ENCODE data around the gene ABL2. TPM values are rescaled to one million over a fixed set of nuclear protein-coding genes. Genes with fewer than 3 reads are reported as not detected.

The ABL2 gene
- total RNA-seq, 1 experiment from 2014 or later: 18.3 TPM

GRCh38 chr1:179146476-179146875 is 83.0 kb downstream of the ABL2 start:
- H3K27ac Mint-ChIP-seq: no peak overlapping the region
- no peaks in the 10 kb centered on the region for H3K27me3 Mint-ChIP-seq (ENCODE audit: low read depth)
- POLR2A ChIA-PET: no interaction called here
- peaks cover 8% of the 10 kb centered on the region for H3K9me3 Mint-ChIP-seq
- H3K4me1 Mint-ChIP-seq: peaks cover 13% of the 10 kb centered on the region
- no peak for TF ChIP-seq SP1 (CRISPR knock-in tag; conservative IDR thresholded peaks at IDR 0.05)
- no peak for TF ChIP-seq MXD4 (CRISPR knock-in tag; IDR thresholded peaks at IDR 0.05; ENCODE audit: borderline replicate concordance)
- no peak for TF ChIP-seq ARID4B (CRISPR knock-in tag; IDR thresholded peaks at IDR 0.05; ENCODE audit: borderline replicate concordance)
- TF ChIP-seq ZNF232 (CRISPR knock-in tag; IDR thresholded peaks at IDR 0.05): no peak
- TF ChIP-seq HMGA2 (CRISPR knock-in tag; IDR thresholded peaks at IDR 0.05): no peak
- no peak for TF ChIP-seq AR (CRISPR knock-in tag; IDR thresholded peaks at IDR 0.05)
- TF ChIP-seq CTCF (IDR thresholded peaks at IDR 0.05): no peak
- TF ChIP-seq ZNF425 (CRISPR knock-in tag; conservative IDR thresholded peaks at IDR 0.05): no peak
- TF ChIP-seq SOX15 (CRISPR knock-in tag; IDR thresholded peaks at IDR 0.05): no peak
- no peak for TF ChIP-seq ZBTB43 (CRISPR knock-in tag; IDR thresholded peaks at IDR 0.05)
- no peak for TF ChIP-seq PREB (CRISPR knock-in tag; IDR thresholded peaks at IDR 0.05; ENCODE audit: borderline replicate concordance)
- TF ChIP-seq ZBTB21 (CRISPR knock-in tag; IDR thresholded peaks at IDR 0.05; ENCODE audit: borderline replicate concordance): no peak
- TF ChIP-seq ESRRA (CRISPR knock-in tag; IDR thresholded peaks at IDR 0.05; ENCODE audit: borderline replicate concordance): no peak
- TF ChIP-seq ZNF281 (CRISPR knock-in tag; IDR thresholded peaks at IDR 0.05): no peak
- no peak for TF ChIP-seq ZNF512 (CRISPR knock-in tag; IDR thresholded peaks at IDR 0.05; ENCODE audit: borderline replicate concordance)
- TF ChIP-seq GTF2I (CRISPR knock-in tag; conservative IDR thresholded peaks at IDR 0.05): no peak
- no peak for TF ChIP-seq FOXJ3 (CRISPR knock-in tag; IDR thresholded peaks at IDR 0.05; ENCODE audit: borderline replicate concordance)
- peaks cover 12% of the 10 kb centered on the region for H3K36me3 Mint-ChIP-seq
- CTCF ChIA-PET: no interaction called here
- no peak overlapping the region for H3K4me3 Mint-ChIP-seq
- ATAC-seq: no peak
- DNase-seq (ENCODE audit: low spot score): no peak

Measured in WTC11 (cell line).